H1 (cell line): ENCODE measurements around the gene IL6R. TPM values are rescaled to one million over a fixed set of nuclear protein-coding genes. Genes with fewer than 3 reads are reported as not detected.

ENCODE experiments used
- ASH2L ChIP-seq: fragments of 200-600, 300-600 bp; sonication (generic); IDR thresholded peaks from one replicate; pipeline ENCODE4 v1.7.1; 2017; ENCODE audit warnings: low read length
- CHD1 ChIP-seq: IDR thresholded peaks from 2 replicates; pipeline ENCODE4 v1.6.1; 2012; ENCODE audit warnings: low read depth, low read length, improper control_type of control experiment
- CHD2 ChIP-seq: IDR thresholded peaks from 2 replicates; pipeline ENCODE4 v1.6.1; 2012; ENCODE audit warnings: low read length, improper control_type of control experiment
- CTBP2 ChIP-seq: IDR thresholded peaks from 2 replicates; pipeline ENCODE4 v1.7.0; 2011; ENCODE audit warnings: borderline replicate concordance, mild to moderate bottlenecking, moderate library complexity, mixed read lengths, low read length; ENCODE audit not compliant: insufficient read depth, insufficient read length
- EP300 ChIP-seq, 2 experiments: IDR thresholded peaks; 1 replicate in 1 of 2; 2 replicates in 1 of 2; pipeline ENCODE4 v1.6.1; 2011 to 2012; ENCODE audit warnings: low read depth in 2 of 2, low read length in 2 of 2, mild to moderate bottlenecking in 2 of 2, borderline replicate concordance in 1 of 2, inconsistent platforms in 1 of 2, moderate library complexity in 1 of 2
- GTF2F1 ChIP-seq: IDR thresholded peaks from 2 replicates; pipeline ENCODE4 v1.6.1; 2012; ENCODE audit warnings: low read depth, low read length, improper control_type of control experiment, borderline replicate concordance
- JUN ChIP-seq: IDR thresholded peaks from 2 replicates; pipeline ENCODE4 v1.6.1; 2011; ENCODE audit warnings: low read depth, mild to moderate bottlenecking, improper control_type of control experiment, low read length
- NRF1 ChIP-seq: IDR thresholded peaks from 2 replicates; pipeline ENCODE4 v1.6.1; 2011; ENCODE audit warnings: mild to moderate bottlenecking, low read depth, low read length, improper control_type of control experiment
- POLR2AphosphoS5 ChIP-seq: IDR thresholded peaks from 2 replicates; pipeline ENCODE4 v1.6.1; 2011; ENCODE audit warnings: low read depth, low read length
- ZNF274 ChIP-seq: IDR thresholded peaks from 2 replicates; pipeline ENCODE4 v1.7.0; 2012; ENCODE audit warnings: low read length, borderline replicate concordance; ENCODE audit errors: extremely low read depth
- polyA plus RNA-seq, 7 experiments: library from polyadenylated mRNA; depleted of rRNA in 3 of 7; stranded (reverse) in 5 of 7; unstranded in 2 of 7; fragments of >200 nt in 5 of 7; fragments of 200-250 nt in 2 of 7; gene quantifications; 1 replicate in 5 of 7; 2 replicates in 1 of 7; 4 replicates in 1 of 7; pipeline versions ENCODE4 v1.2.1 to v1.2.3, GENCODE V29; 2011 to 2013; ENCODE audit warnings: missing spikeins in 2 of 7, mixed read lengths in 2 of 7
- total RNA-seq: library from RNA; stranded (reverse); fragmentation: NEBNext Ultra II Directional; extraction: Animal tissue kit (Norgen Biotek cat#: 25700); gene quantifications from 2 replicates; pipeline ENCODE4 v1.2.1, GENCODE V29; 2021

IL6R gene
- total and polyA plus RNA-seq, 2 of the 8 experiments (the other 6 are each of a cell fraction or from before 2014, with no cell fraction given): 2.3 to 3.0 TPM

DNA sequence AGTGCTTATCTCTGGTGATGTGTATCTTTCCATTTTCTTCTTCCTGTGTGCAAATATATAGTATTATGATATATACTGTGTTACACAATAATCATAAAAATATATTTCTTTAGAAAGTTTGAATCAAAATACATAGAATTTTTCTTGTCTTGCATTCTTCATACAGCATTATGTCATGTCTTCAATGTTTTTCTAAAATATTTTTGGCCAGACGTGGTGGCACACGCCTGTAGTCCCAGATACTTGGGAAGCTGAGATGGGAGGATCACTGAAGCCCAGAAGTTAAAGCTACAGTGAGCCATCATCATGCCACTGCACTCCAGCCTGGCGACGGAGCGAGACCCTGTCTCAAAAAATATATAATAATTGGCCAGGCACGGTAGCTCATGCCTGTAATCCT is 41.6 kb downstream of the IL6R start (continued):
- TF ChIP-seq EP300 (IDR thresholded peaks at IDR 0.05; ENCODE audit: borderline replicate concordance in 1 of 2, low read depth in 2 of 2, low read length in 2 of 2): no peak
- TF ChIP-seq NRF1: no peak
- no peak for TF ChIP-seq POLR2AphosphoS5
- no peak for TF ChIP-seq JUN
- no peak for TF ChIP-seq ASH2L
- no peak for TF ChIP-seq CHD1
- no peak for TF ChIP-seq CHD2
- no peak for TF ChIP-seq CTBP2
- no peak for TF ChIP-seq GTF2F1
- TF ChIP-seq ZNF274: no peak
- TF ChIP-seq, all 59 proteins: peak for 0
